ENCODE measurements around the gene TTC28.

DNA sequence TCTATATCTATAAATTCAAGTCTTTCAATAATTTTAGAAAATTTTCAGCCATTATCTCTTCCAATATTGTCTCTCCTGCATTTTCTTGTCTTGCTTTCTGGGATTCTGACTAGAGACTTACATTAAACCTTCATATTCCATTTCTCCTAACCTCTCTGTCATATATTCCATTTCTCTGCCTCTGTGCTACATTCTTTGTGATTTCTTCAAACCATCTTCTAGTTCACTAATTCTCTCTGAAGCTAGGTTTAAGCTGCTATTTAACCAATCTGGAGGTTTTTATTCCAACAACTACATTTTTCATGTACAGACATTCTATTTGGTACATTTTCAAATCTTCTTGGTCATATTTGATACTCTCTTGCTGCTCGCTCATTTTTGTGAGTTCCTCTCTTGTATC is 122.5 kb downstream of the TTC28 start:
- TF ChIP-seq, protein P1, sequence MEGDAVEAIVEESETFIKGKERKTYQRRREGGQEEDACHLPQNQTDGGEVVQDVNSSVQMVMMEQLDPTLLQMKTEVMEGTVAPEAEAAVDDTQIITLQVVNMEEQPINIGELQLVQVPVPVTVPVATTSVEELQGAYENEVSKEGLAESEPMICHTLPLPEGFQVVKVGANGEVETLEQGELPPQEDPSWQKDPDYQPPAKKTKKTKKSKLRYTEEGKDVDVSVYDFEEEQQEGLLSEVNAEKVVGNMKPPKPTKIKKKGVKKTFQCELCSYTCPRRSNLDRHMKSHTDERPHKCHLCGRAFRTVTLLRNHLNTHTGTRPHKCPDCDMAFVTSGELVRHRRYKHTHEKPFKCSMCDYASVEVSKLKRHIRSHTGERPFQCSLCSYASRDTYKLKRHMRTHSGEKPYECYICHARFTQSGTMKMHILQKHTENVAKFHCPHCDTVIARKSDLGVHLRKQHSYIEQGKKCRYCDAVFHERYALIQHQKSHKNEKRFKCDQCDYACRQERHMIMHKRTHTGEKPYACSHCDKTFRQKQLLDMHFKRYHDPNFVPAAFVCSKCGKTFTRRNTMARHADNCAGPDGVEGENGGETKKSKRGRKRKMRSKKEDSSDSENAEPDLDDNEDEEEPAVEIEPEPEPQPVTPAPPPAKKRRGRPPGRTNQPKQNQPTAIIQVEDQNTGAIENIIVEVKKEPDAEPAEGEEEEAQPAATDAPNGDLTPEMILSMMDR (conservative IDR thresholded peaks at IDR 0.05 in 1 of 2, IDR thresholded peaks at IDR 0.05 in 1 of 2; ENCODE audit: low read depth in 1 of 2, low read length in 2 of 2) = no peak
- no peak for TF ChIP-seq EZH2 (IDR thresholded peaks at IDR 0.05; ENCODE audit: low read length, missing control alignments)
